Uterus (tissue), 4 donors: ENCODE measurements around the gene PARG. TPM values are rescaled to one million over a fixed set of nuclear protein-coding genes. Genes with fewer than 3 reads are reported as not detected.
A peak's percentile ranks its signal among the peaks of the same experiment; 100 is the strongest.

Experiments used
- DNase-seq, 2 donors: peaks; one replicate each; pipeline ENCODE4 v3.0.0-alpha.2; 2019 to 2020
- H3K27ac ChIP-seq, 2 donors: fragments of 200-600 bp; sonication (generic); 1 replicate in 1 of 2; 2 replicates in 1 of 2; pipeline ENCODE4 v1.5.1; 2016 to 2018
- H3K27me3 ChIP-seq, 2 donors: fragments of 200-600 bp; sonication (generic); one replicate each; pipeline ENCODE4 v1.5.1; 2018 to 2019; ENCODE audit warnings: control low read depth in 1 of 2
- H3K36me3 ChIP-seq, 2 donors: fragments of 200-600 bp; sonication (generic); one replicate each; pipeline ENCODE4 v1.5.1; 2019; ENCODE audit warnings: control low read depth in 1 of 2
- H3K4me1 ChIP-seq, 2 donors: fragments of 200-600 bp; sonication (generic); one replicate each; pipeline ENCODE4 v1.5.1; 2018 to 2019; ENCODE audit warnings: control low read depth in 1 of 2
- H3K4me3 ChIP-seq, 2 donors: fragments of 200-600 bp; sonication (generic); 1 replicate in 1 of 2; 2 replicates in 1 of 2; pipeline ENCODE4 v1.5.1; 2018 to 2019; ENCODE audit warnings: mild to moderate bottlenecking in 1 of 2
- H3K9me3 ChIP-seq, 2 donors: fragments of 200-600 bp; sonication (generic); one replicate each; pipeline ENCODE4 v1.5.1; 2019; ENCODE audit warnings: control low read depth in 1 of 2
- POLR2A ChIP-seq, 2 donors: fragments of 450-650 bp; IDR thresholded peaks; one replicate each; pipeline ENCODE4 v1.6.1; 2016; ENCODE audit warnings: antibody characterized with exemption in 2 of 2, mild to moderate bottlenecking in 1 of 2, moderate library complexity in 1 of 2
- intact Hi-C: fragments of 100-400 bp; cut with DNase I; formaldehyde crosslinking; loops from one replicate; pipeline ENCODE4 v1.15.1; 2023; ENCODE audit warnings: low total_unique reads
- total RNA-seq, 4 donors: library from RNA; depleted of rRNA in 3 of 4; stranded (reverse); fragments of >200 nt in 3 of 4; gene quantifications; one replicate each; pipeline versions ENCODE4 v1.1.0 to v1.2.4, GENCODE V29; 2014 to 2023
- TF ChIP-seq, protein P1 (sequence below), 4 experiments: fragments of 200-600 bp in 2 of 4; fragments of 450-650 bp in 2 of 4; sonication (generic) in 2 of 4; IDR thresholded peaks; one replicate each; pipeline ENCODE4 v1.5.1; 2016 to 2019; ENCODE audit warnings: antibody characterized with exemption in 4 of 4, mild to moderate bottlenecking in 2 of 4, moderate library complexity in 1 of 4
- donor health status: DM: yes; HTN: yes; CAD: no.

The PARG gene
- total RNA-seq, 4 donors from 2014 or later = 29.7 to 58.6 (median 44.3) TPM

DNA sequence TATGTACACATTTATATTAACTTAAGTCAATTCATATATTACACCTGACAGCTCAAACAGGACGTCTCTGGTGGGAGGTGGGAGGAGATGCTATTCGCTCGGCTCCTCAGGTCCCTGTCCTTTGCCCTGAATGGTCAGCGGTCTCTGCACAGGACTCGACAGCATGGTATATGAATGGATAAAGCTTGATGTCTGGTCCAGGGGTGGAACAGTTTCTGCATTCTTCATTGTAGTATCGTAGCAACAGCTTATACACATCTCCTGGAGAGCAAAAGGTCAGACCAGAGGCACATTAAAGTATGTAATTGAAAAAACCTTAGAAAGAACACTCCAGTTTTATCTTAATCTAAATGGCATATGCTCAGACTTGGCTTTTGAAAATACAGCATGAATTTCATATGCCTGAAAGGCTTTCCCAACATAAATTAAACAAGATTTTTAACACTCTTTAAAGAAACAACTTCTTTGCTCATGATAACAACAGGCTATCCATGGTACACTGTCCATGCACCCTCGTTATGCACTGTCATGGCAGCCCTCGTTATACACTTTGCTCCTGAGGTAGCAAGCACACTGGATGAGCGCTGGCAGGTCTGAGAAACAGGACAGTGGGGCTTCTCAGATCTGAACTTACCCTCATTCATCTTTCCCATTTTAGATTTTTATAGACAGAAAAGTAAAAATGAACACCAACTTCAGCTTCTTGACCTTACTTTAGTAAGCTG is 122.4 kb downstream of the PARG start:
- intact Hi-C loops = no loop called here
- H3K36me3 ChIP-seq = no peaks in the 10 kb centered on the region
- H3K4me1 ChIP-seq = no peaks in the 10 kb centered on the region
- TF ChIP-seq, protein P1, sequence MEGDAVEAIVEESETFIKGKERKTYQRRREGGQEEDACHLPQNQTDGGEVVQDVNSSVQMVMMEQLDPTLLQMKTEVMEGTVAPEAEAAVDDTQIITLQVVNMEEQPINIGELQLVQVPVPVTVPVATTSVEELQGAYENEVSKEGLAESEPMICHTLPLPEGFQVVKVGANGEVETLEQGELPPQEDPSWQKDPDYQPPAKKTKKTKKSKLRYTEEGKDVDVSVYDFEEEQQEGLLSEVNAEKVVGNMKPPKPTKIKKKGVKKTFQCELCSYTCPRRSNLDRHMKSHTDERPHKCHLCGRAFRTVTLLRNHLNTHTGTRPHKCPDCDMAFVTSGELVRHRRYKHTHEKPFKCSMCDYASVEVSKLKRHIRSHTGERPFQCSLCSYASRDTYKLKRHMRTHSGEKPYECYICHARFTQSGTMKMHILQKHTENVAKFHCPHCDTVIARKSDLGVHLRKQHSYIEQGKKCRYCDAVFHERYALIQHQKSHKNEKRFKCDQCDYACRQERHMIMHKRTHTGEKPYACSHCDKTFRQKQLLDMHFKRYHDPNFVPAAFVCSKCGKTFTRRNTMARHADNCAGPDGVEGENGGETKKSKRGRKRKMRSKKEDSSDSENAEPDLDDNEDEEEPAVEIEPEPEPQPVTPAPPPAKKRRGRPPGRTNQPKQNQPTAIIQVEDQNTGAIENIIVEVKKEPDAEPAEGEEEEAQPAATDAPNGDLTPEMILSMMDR (IDR thresholded peaks at IDR 0.05) = no peak
- no peak for TF ChIP-seq POLR2A (IDR thresholded peaks at IDR 0.05)
- no peaks in the 10 kb centered on the region for H3K27me3 ChIP-seq
- DNase-seq = no peak
- H3K27ac ChIP-seq = no peak overlapping the region
- H3K4me3 ChIP-seq = no peak overlapping the region
- H3K9me3 ChIP-seq = no peaks in the 10 kb centered on the region

DNA sequence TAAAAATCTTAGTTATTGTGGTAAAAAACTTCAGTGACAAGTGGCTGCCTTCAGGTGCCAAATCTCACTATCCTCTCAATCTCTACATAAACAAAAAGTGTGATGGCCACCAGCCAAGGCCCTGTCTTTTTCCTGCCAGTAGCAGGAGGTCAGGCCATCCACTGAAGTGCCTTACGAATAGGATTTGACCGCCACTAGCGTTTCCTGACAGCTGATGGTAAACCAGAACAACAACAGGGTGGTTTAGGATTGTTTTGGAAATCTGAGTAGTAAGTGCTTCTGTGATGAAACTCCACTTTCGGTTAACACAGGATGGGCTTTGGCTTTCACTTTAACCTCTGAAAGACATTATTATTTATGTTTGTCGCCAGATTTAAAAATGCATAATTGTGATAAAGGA is 124.0 kb downstream of the PARG start:
- no peak overlapping the region for H3K27ac ChIP-seq
- TF ChIP-seq POLR2A (IDR thresholded peaks at IDR 0.05) = no peak
- TF ChIP-seq, protein P1 (IDR thresholded peaks at IDR 0.05) = no peak
- H3K27me3 ChIP-seq = no peaks in the 10 kb centered on the region
- intact Hi-C loops = no loop called here
- no peaks in the 10 kb centered on the region for H3K4me1 ChIP-seq
- H3K9me3 ChIP-seq = no peaks in the 10 kb centered on the region
- no peaks in the 10 kb centered on the region for H3K36me3 ChIP-seq
- DNase-seq = peak in 1 of 2 donors; percentile 32
- H3K4me3 ChIP-seq = no peak overlapping the region

DNA sequence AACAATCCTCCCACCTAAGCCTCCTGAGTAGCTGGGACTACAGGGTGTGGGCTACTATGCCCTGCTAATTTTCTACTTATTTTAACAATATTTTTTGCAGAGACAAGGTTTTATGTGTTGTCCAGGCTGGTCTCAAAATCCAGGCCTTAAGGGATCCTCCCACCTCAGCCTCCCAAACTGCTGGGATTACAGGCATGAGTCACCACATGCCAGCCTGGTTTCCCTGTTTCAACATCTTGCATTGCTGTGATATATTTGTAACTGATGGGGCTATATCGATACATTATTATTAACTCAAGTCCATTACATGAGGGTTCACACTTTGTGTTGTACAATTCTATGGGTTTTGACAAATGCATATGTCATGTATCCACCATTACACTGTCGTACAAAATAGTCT is 137.8 kb downstream of the PARG start:
- H3K4me3 ChIP-seq = no peak overlapping the region
- intact Hi-C loops = no loop called here

DNA sequence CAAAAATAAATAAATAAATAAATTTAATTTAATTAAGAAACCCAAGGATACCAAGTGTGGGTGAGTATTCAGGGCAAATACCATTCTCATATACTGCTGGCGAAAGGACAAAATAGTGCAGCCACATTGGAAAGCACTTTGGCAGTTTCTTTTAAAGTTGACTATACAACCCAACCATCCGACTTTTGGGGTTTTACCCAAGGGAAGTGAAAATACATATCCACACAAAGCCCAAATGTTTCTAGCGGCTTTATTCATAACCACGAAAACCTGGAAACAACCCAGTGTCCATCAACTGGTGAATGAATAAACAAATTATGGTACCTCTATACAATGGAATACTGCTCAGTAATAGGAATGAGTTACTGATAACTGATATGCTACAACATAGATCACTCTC is 143.6 kb downstream of the PARG start:
- Histone ChIP-seq H3K27me3 (no peaks in the 10 kb centered on the region), H3K9me3 (no peaks in the 10 kb centered on the region), H3K4me1 (no peaks in the 10 kb centered on the region), H3K4me3 (no peak overlapping the region), H3K36me3 (no peaks in the 10 kb centered on the region), H3K27ac (no peak overlapping the region)
- no peak for TF ChIP-seq POLR2A (IDR thresholded peaks at IDR 0.05)
- intact Hi-C loops = no loop called here
- no peak for DNase-seq

More for the DNA sequence above, 137.8 kb downstream of the PARG start:
- Histone ChIP-seq H3K27ac (no peak overlapping the region), H3K36me3 (no peaks in the 10 kb centered on the region), H3K9me3 (no peaks in the 10 kb centered on the region), H3K27me3 (no peaks in the 10 kb centered on the region), H3K4me1 (no peaks in the 10 kb centered on the region)
- DNase-seq = no peak
- TF ChIP-seq, protein P1 (IDR thresholded peaks at IDR 0.05) = no peak
- no peak for TF ChIP-seq POLR2A (IDR thresholded peaks at IDR 0.05)

DNA sequence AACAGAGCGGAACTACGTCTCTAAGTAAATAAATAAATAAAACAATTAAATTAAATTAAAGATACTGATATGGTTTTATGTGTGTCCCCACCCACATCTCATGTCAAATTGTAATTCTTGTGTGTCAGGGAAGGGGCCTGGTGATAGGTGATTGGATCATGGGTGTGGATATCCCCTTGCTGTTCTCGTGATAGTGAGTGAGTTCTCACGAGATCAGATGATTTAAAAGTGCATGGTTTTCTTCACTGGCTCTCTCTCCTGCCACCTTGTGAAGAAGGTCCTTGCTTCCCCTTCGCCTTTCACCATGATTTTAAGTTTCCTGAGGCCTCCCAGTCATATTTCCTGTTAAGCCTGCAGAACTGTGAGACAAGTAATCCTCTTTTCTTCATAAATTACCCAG is 150.7 kb downstream of the PARG start:
- no peak for DNase-seq
- Histone ChIP-seq H3K9me3 (no peaks in the 10 kb centered on the region), H3K4me1 (no peaks in the 10 kb centered on the region), H3K4me3 (no peak overlapping the region), H3K36me3 (no peaks in the 10 kb centered on the region), H3K27ac (no peak overlapping the region), H3K27me3 (no peaks in the 10 kb centered on the region)
- intact Hi-C loops = no loop called here
- no peak for TF ChIP-seq POLR2A (IDR thresholded peaks at IDR 0.05)
- TF ChIP-seq, protein P1 (IDR thresholded peaks at IDR 0.05) = no peak
